ENCODE results near the gene PDZRN3. TPM values are rescaled to one million over a fixed set of nuclear protein-coding genes. Genes with fewer than 3 reads are reported as not detected.

The PDZRN3 gene
- total RNA-seq, 1 experiment from 2014 or later, result 0.17 TPM

DNA sequence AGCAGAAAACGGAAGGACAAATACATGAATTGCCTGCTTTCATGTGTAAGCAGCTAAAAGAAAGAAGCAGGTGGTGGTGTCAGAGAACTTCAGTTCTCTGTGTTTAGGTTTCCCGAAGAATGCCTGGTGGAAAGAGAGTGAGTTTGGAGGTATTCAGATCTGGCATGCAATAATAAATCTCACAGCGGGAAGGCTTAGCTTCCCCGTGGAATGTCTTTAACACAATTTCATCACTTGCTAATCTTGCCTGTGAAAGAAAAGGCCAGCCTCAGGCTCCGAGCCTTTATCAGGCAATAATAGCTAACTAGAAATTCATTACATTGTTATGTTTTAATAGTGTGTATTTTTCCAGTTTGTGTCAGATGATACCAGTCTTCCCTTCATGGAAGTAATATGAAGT, 220.3 kb downstream of the PDZRN3 start:
- no TSS peak for BruUV-seq (replicated peaks)
- RAD21 ChIA-PET (ENCODE audit: low non-redundant PET in 1 of 2, low total read pairs in 2 of 2, uncharacterized antibody in 2 of 2, unreplicated experiment in 2 of 2), result no interaction called here
- H3K27ac ChIP-seq (ENCODE audit: low read depth, low read length), result no peak overlapping the region
- intact Hi-C loops (cut with micrococcal nuclease), result no loop called here
- no peaks in the 10 kb centered on the region for H3K4me1 ChIP-seq (ENCODE audit: control insufficient read depth in 1 of 2, insufficient read depth in 2 of 2, low read length in 2 of 2)
- peaks cover 33% of the 10 kb centered on the region for H3K27me3 ChIP-seq (ENCODE audit: insufficient read depth, low read length)
- no peak overlapping the region for H3K4me3 ChIP-seq (replicated peaks in 1 of 2; ENCODE audit: low read depth in 1 of 2, low read length in 2 of 2)
- DNase-seq (ENCODE audit: low read depth, low spot score) (no peak), ATAC-seq (no peak)
- no peaks in the 10 kb centered on the region for H3K36me3 ChIP-seq (ENCODE audit: control insufficient read depth in 1 of 2, insufficient read depth in 2 of 2, low read length in 2 of 2)
- H3K9ac ChIP-seq (ENCODE audit: low read length), result no peak overlapping the region
- POLR2A ChIA-PET, result no interaction called here
- H3K4me2 ChIP-seq (ENCODE audit: low read length), result no peak overlapping the region
- H4K20me1 ChIP-seq (ENCODE audit: insufficient read depth), result no peaks in the 10 kb centered on the region
- TF ChIP-seq ZNF274 (IDR thresholded peaks at IDR 0.05; ENCODE audit: low read depth, low read length), result no peak
- TF ChIP-seq, protein P1, sequence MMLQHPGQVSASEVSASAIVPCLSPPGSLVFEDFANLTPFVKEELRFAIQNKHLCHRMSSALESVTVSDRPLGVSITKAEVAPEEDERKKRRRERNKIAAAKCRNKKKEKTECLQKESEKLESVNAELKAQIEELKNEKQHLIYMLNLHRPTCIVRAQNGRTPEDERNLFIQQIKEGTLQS (IDR thresholded peaks at IDR 0.05), result no peak
- no peak for TF ChIP-seq TCF7L2 (IDR thresholded peaks at IDR 0.05; ENCODE audit: borderline replicate concordance, extremely low read depth, insufficient read depth, insufficient read length)
- TF ChIP-seq, protein P2, sequence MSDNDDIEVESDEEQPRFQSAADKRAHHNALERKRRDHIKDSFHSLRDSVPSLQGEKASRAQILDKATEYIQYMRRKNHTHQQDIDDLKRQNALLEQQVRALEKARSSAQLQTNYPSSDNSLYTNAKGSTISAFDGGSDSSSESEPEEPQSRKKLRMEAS (IDR thresholded peaks at IDR 0.05), result no peak
- no peaks in the 10 kb centered on the region for H3K9me2 ChIP-seq (ENCODE audit: insufficient read depth)
- CTCF ChIA-PET, result no interaction called here
- no peak overlapping the region for H2AFZ ChIP-seq (ENCODE audit: low read depth, low read length, poor library complexity, severe bottlenecking)
- H3K79me2 ChIP-seq (ENCODE audit: insufficient read depth, low read length), result no peaks in the 10 kb centered on the region
- H3K9me3 ChIP-seq (ENCODE audit: control insufficient read depth in 1 of 2, insufficient read depth in 1 of 2, low read depth in 1 of 2, low read length in 2 of 2), result no peaks in the 10 kb centered on the region

DNA sequence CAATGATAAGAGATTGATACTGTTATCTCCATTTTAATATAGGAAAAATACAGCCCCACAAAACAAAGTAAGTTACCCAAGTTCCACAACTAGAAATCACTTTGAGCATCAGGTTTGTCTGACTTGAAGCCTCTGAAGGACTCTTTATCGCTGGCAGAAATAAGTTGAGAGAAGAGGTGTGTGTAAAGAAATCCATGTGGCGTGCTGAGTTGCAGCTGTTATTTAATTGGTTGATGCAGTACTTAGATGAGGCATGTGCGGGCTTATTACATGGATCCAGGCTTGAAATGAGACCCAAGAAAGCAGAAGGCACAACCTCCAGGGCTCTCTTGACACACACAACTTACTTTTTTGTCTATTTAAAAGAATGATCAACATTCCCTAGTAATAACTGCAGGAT, 221.3 kb downstream of the PDZRN3 start:
- no TSS peak for BruUV-seq (replicated peaks)
- Histone ChIP-seq H3K36me3 (ENCODE audit: control insufficient read depth in 1 of 2, insufficient read depth in 2 of 2, low read length in 2 of 2) (no peaks in the 10 kb centered on the region), H2AFZ (ENCODE audit: low read depth, low read length, poor library complexity, severe bottlenecking) (no peak overlapping the region), H3K27me3 (ENCODE audit: insufficient read depth, low read length) (peaks cover 28% of the 10 kb centered on the region), H3K27ac (ENCODE audit: low read depth, low read length) (no peak overlapping the region), H4K20me1 (ENCODE audit: insufficient read depth) (no peaks in the 10 kb centered on the region), H3K4me2 (ENCODE audit: low read length) (no peak overlapping the region), H3K9me2 (ENCODE audit: insufficient read depth) (no peaks in the 10 kb centered on the region), H3K9me3 (ENCODE audit: control insufficient read depth in 1 of 2, insufficient read depth in 1 of 2, low read depth in 1 of 2, low read length in 2 of 2) (no peaks in the 10 kb centered on the region), H3K4me1 (ENCODE audit: control insufficient read depth in 1 of 2, insufficient read depth in 2 of 2, low read length in 2 of 2) (no peaks in the 10 kb centered on the region), H3K9ac (ENCODE audit: low read length) (no peak overlapping the region), H3K4me3 (replicated peaks in 1 of 2; ENCODE audit: low read depth in 1 of 2, low read length in 2 of 2) (no peak overlapping the region), H3K79me2 (ENCODE audit: insufficient read depth, low read length) (no peaks in the 10 kb centered on the region)
- ChIA-PET RAD21 (ENCODE audit: low non-redundant PET in 1 of 2, low total read pairs in 2 of 2, uncharacterized antibody in 2 of 2, unreplicated experiment in 2 of 2) (no interaction called here), CTCF (no interaction called here), POLR2A (no interaction called here)
- intact Hi-C loops (cut with micrococcal nuclease), result no loop called here
- no peak for ATAC-seq
- no peak for DNase-seq (ENCODE audit: low read depth, low spot score)
- TF ChIP-seq, protein P1 (IDR thresholded peaks at IDR 0.05), result no peak
- TF ChIP-seq ZFX (IDR thresholded peaks at IDR 0.05) (no peak), FOSL1 (IDR thresholded peaks at IDR 0.05; ENCODE audit: low read depth) (no peak), JUND (IDR thresholded peaks at IDR 0.05) (no peak), ZNF274 (IDR thresholded peaks at IDR 0.05; ENCODE audit: low read depth, low read length) (no peak), EZH2phosphoT487 (IDR thresholded peaks at IDR 0.05; ENCODE audit: borderline replicate concordance) (no peak), SP1 (IDR thresholded peaks at IDR 0.05; ENCODE audit: low read depth) (no peak), RAD21 (IDR thresholded peaks at IDR 0.05; ENCODE audit: low read depth) (no peak), SRF (IDR thresholded peaks at IDR 0.05; ENCODE audit: low read depth) (no peak), SIN3A (IDR thresholded peaks at IDR 0.05; ENCODE audit: low read depth) (no peak), CEBPB (IDR thresholded peaks at IDR 0.05; ENCODE audit: low read depth) (no peak), CBX3 (IDR thresholded peaks at IDR 0.05; ENCODE audit: low read depth) (no peak)
- TF ChIP-seq, protein P3, sequence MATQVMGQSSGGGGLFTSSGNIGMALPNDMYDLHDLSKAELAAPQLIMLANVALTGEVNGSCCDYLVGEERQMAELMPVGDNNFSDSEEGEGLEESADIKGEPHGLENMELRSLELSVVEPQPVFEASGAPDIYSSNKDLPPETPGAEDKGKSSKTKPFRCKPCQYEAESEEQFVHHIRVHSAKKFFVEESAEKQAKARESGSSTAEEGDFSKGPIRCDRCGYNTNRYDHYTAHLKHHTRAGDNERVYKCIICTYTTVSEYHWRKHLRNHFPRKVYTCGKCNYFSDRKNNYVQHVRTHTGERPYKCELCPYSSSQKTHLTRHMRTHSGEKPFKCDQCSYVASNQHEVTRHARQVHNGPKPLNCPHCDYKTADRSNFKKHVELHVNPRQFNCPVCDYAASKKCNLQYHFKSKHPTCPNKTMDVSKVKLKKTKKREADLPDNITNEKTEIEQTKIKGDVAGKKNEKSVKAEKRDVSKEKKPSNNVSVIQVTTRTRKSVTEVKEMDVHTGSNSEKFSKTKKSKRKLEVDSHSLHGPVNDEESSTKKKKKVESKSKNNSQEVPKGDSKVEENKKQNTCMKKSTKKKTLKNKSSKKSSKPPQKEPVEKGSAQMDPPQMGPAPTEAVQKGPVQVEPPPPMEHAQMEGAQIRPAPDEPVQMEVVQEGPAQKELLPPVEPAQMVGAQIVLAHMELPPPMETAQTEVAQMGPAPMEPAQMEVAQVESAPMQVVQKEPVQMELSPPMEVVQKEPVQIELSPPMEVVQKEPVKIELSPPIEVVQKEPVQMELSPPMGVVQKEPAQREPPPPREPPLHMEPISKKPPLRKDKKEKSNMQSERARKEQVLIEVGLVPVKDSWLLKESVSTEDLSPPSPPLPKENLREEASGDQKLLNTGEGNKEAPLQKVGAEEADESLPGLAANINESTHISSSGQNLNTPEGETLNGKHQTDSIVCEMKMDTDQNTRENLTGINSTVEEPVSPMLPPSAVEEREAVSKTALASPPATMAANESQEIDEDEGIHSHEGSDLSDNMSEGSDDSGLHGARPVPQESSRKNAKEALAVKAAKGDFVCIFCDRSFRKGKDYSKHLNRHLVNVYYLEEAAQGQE (IDR thresholded peaks at IDR 0.05; ENCODE audit: low read depth), result no peak
- TF ChIP-seq, protein P2 (IDR thresholded peaks at IDR 0.05), result no peak
- TF ChIP-seq, protein P4, sequence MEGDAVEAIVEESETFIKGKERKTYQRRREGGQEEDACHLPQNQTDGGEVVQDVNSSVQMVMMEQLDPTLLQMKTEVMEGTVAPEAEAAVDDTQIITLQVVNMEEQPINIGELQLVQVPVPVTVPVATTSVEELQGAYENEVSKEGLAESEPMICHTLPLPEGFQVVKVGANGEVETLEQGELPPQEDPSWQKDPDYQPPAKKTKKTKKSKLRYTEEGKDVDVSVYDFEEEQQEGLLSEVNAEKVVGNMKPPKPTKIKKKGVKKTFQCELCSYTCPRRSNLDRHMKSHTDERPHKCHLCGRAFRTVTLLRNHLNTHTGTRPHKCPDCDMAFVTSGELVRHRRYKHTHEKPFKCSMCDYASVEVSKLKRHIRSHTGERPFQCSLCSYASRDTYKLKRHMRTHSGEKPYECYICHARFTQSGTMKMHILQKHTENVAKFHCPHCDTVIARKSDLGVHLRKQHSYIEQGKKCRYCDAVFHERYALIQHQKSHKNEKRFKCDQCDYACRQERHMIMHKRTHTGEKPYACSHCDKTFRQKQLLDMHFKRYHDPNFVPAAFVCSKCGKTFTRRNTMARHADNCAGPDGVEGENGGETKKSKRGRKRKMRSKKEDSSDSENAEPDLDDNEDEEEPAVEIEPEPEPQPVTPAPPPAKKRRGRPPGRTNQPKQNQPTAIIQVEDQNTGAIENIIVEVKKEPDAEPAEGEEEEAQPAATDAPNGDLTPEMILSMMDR (IDR thresholded peaks at IDR 0.05 in 2 of 3, conservative IDR thresholded peaks at IDR 0.05 in 1 of 3; ENCODE audit: borderline replicate concordance in 1 of 3, insufficient read depth in 1 of 3, low read depth in 2 of 3, low read length in 2 of 3), result no peak

Measured in HCT116 (cell line).